IMR-90 (cell line): ENCODE measurements around the gene DPH6. TPM values are rescaled to one million over a fixed set of nuclear protein-coding genes. Genes with fewer than 3 reads are reported as not detected.

Source experiments
- ATAC-seq: fragments of 200-7000 bp; cut with Tn5 transposase; 2 replicates; pipeline ENCODE4 v1.9.1; 2020; ENCODE audit warnings: low read depth, mild to moderate bottlenecking, moderate library complexity
- BruUV-seq: library from RNA; stranded (reverse); fragments of 400-500 nt; replicated peaks from 2 replicates; lab custom pipeline; 2021; lab: Mats Ljungman, UMichigan
- CTCF ChIA-PET: fragments of 300-600 bp; formaldehyde crosslinking; extraction: SDS; loops from one replicate; lab custom pipeline; 2021; ENCODE audit warnings: antibody characterized with exemption; lab: Yijun Ruan, JAX
- POLR2A ChIA-PET: fragments of 300-600 bp; sonication (Branson Sonifier 250); formaldehyde crosslinking; loops from one replicate; lab custom pipeline; 2022; ENCODE audit warnings: antibody characterized with exemption; ENCODE audit not compliant: unreplicated experiment; lab: Charles Lee
- DNase-seq: peaks from one replicate; pipeline ENCODE4 v3.0.0; 2013
- H2AFZ ChIP-seq: replicated peaks from 2 replicates; pipeline ENCODE3; 2013; ENCODE audit warnings: low read length, mild to moderate bottlenecking; ENCODE audit not compliant: poor library complexity
- H2AK5ac ChIP-seq: 2 replicates; pipeline ENCODE4 v1.6.1; 2013; ENCODE audit warnings: low read depth, low read length, inconsistent platforms
- H2AK9ac ChIP-seq: replicated peaks from 2 replicates; pipeline ENCODE3; 2013; ENCODE audit warnings: mild to moderate bottlenecking, low read depth, low read length, moderate library complexity; ENCODE audit not compliant: poor library complexity
- H2BK120ac ChIP-seq: 2 replicates; pipeline ENCODE4 v1.6.1; 2013; ENCODE audit warnings: low read depth, low read length, inconsistent platforms
- H2BK15ac ChIP-seq: 3 replicates; pipeline ENCODE4 v1.6.1; 2013; ENCODE audit warnings: low read depth, low read length, inconsistent platforms
- H2BK20ac ChIP-seq: 2 replicates; pipeline ENCODE4 v1.6.1; 2013; ENCODE audit warnings: low read depth, mild to moderate bottlenecking, inconsistent platforms, low read length, moderate library complexity
- H2BK5ac ChIP-seq: 2 replicates; pipeline ENCODE4 v1.6.1; 2013; ENCODE audit warnings: mild to moderate bottlenecking, low read depth, low read length, inconsistent platforms; ENCODE audit not compliant: poor library complexity, severe bottlenecking
- H3K14ac ChIP-seq: replicated peaks from 2 replicates; pipeline ENCODE4 v1.6.1; 2013; ENCODE audit warnings: low read depth, low read length, inconsistent platforms
- H3K18ac ChIP-seq: 2 replicates; pipeline ENCODE4 v1.6.1; 2013; ENCODE audit warnings: low read depth, low read length, control low read depth
- H3K23ac ChIP-seq: 2 replicates; pipeline ENCODE4 v1.6.1; 2013; ENCODE audit warnings: low read depth, low read length, inconsistent platforms
- H3K27ac ChIP-seq: 2 replicates; pipeline ENCODE4 v1.5.1; 2013; ENCODE audit warnings: mild to moderate bottlenecking, control low read depth, low read length; ENCODE audit not compliant: insufficient read depth
- H3K27me3 ChIP-seq: 2 replicates; pipeline ENCODE4 v1.6.1; 2013; ENCODE audit warnings: low read length; ENCODE audit not compliant: control insufficient read depth, insufficient read depth
- H3K36me3 ChIP-seq: 2 replicates; pipeline ENCODE4 v1.6.1; 2013; ENCODE audit warnings: low read length, mixed read lengths; ENCODE audit not compliant: control insufficient read depth, insufficient read depth
- H3K4ac ChIP-seq: 2 replicates; pipeline ENCODE4 v1.6.1; 2013; ENCODE audit warnings: low read depth, low read length, inconsistent platforms
- H3K4me1 ChIP-seq: 2 replicates; pipeline ENCODE4 v1.6.1; 2013; ENCODE audit warnings: low read length, mixed read lengths; ENCODE audit not compliant: control insufficient read depth, insufficient read depth
- H3K4me2 ChIP-seq: 2 replicates; pipeline ENCODE4 v1.6.1; 2013; ENCODE audit warnings: low read depth, mild to moderate bottlenecking, control low read depth, low read length, moderate library complexity
- H3K4me3 ChIP-seq: 2 replicates; pipeline ENCODE4 v1.5.1; 2013; ENCODE audit warnings: low read depth, mild to moderate bottlenecking, control low read depth, low read length, moderate library complexity; ENCODE audit not compliant: insufficient read depth
- H3K56ac ChIP-seq: 2 replicates; pipeline ENCODE4 v1.6.1; 2013; ENCODE audit warnings: low read length, inconsistent platforms; ENCODE audit not compliant: insufficient read depth; ENCODE audit errors: extremely low read depth
- H3K79me1 ChIP-seq, 2 experiments: 2 replicates each; pipeline ENCODE4 v1.6.1; 2013; ENCODE audit warnings: low read length in 2 of 2, inconsistent platforms in 1 of 2, low read depth in 1 of 2
- H3K9ac ChIP-seq: 2 replicates; pipeline ENCODE4 v1.6.1; 2013; ENCODE audit warnings: low read depth, low read length, control low read depth
- H3K9me1 ChIP-seq: 2 replicates; pipeline ENCODE4 v1.6.1; 2013; ENCODE audit warnings: low read length, inconsistent platforms; ENCODE audit not compliant: insufficient read depth
- H3K9me3 ChIP-seq: 2 replicates; pipeline ENCODE4 v1.6.1; 2013; ENCODE audit warnings: low read length; ENCODE audit not compliant: control insufficient read depth, insufficient read depth
- H4K20me1 ChIP-seq: 2 replicates; pipeline ENCODE4 v1.6.1; 2013; ENCODE audit warnings: low read length, inconsistent platforms; ENCODE audit not compliant: insufficient read depth
- H4K5ac ChIP-seq: 2 replicates; pipeline ENCODE4 v1.6.1; 2013; ENCODE audit warnings: mild to moderate bottlenecking, low read depth, low read length, control low read depth
- H4K8ac ChIP-seq, 2 experiments: 2 replicates each; pipeline ENCODE4 v1.6.1; 2013; ENCODE audit warnings: low read depth in 2 of 2, low read length in 2 of 2, control low read depth in 1 of 2, inconsistent platforms in 1 of 2
- H4K91ac ChIP-seq: 2 replicates; pipeline ENCODE4 v1.6.1; 2013; ENCODE audit warnings: low read depth, low read length, inconsistent platforms; ENCODE audit not compliant: insufficient read depth
- CTCF ChIP-seq: conservative IDR thresholded peaks from 2 replicates; pipeline ENCODE4 v1.5.1; 2012; ENCODE audit warnings: mild to moderate bottlenecking, low read depth, low read length, improper control_type of control experiment
- MAFK ChIP-seq: IDR thresholded peaks from 2 replicates; pipeline ENCODE4 v1.6.1; 2012; ENCODE audit warnings: low read depth, low read length, improper control_type of control experiment
- RAD21 ChIP-seq: IDR thresholded peaks from 2 replicates; pipeline ENCODE4 v1.6.1; 2012; ENCODE audit warnings: low read length, improper control_type of control experiment
- RCOR1 ChIP-seq: IDR thresholded peaks from 2 replicates; pipeline ENCODE4 v1.6.1; 2012; ENCODE audit warnings: mild to moderate bottlenecking, low read length, improper control_type of control experiment; ENCODE audit not compliant: insufficient replicate concordance
- RFX5 ChIP-seq: IDR thresholded peaks from 2 replicates; pipeline ENCODE4 v1.8.0; 2012; ENCODE audit warnings: low read depth, mild to moderate bottlenecking, low read length, moderate library complexity
- WGBS, 2 experiments: methylation state at CpG; one replicate each; pipeline versions ENCODE4 v1.1.5 to v1.1.7; 2013; ENCODE audit warnings: missing lambda C conversion rate in 2 of 2; ENCODE audit not compliant: insufficient read length in 1 of 2; ENCODE audit errors: extremely low coverage in 2 of 2; 5-methylcytosine and 5-hydroxymethylcytosine counted together
- dilution Hi-C: fragments of 300-500 bp; cut with HindIII; formaldehyde crosslinking; loops from one replicate; pipeline ENCODE4 v1.14.3; 2018; ENCODE audit warnings: low sequenced_read_pairs; ENCODE audit not compliant: unreplicated experiment
- in situ Hi-C: fragments of 300-500 bp; cut with MboI; formaldehyde crosslinking; loops from 3 replicates; pipeline ENCODE4 v1.14.3; 2019; ENCODE audit warnings: low sequenced_read_pairs, inconsistent platforms, mixed read lengths
- intact Hi-C: fragments of 100-400 bp; cut with micrococcal nuclease; formaldehyde crosslinking; loops from 2 replicates; pipeline ENCODE4 v1.10.0; 2022
- polyA plus RNA-seq, 3 experiments: library from polyadenylated mRNA; depleted of rRNA; stranded (reverse); fragments of >200 nt; gene quantifications; 2 replicates each; pipeline ENCODE4 v1.2.3, GENCODE V29; 2012; ENCODE audit warnings: low replicate concordance in 1 of 3
- total RNA-seq: library from RNA; depleted of rRNA; stranded (reverse); fragments of >200 nt; gene quantifications from 2 replicates; pipeline ENCODE4 v1.2.3, GENCODE V29; 2012

Gene DPH6
- total and polyA plus RNA-seq, 2 of the 4 experiments (the other 2 are of a cell fraction), result 6.1 to 8.1 TPM

GRCh38 chr15:35437157-35437556, 108.8 kb downstream of the DPH6 start:
- in situ Hi-C loops, result loop anchor here (5.0 kb wide), 1 partner anchor 50 kb away; no protein-coding TSS in a partner anchor
- 0 out of 2 replicates have a peak, but pooled peaks cover 1% of the 10 kb centered on the region for H3K36me3 ChIP-seq
- peaks cover 3% of the 10 kb centered on the region; the same call in 1 of the 2 replicates for H3K4me1 ChIP-seq
- POLR2A ChIA-PET, result no interaction called here
- H2AFZ ChIP-seq, result no peak overlapping the region
- no peak overlapping the region for H3K27ac ChIP-seq
- H4K8ac ChIP-seq, result no peak overlapping the region
- no peak overlapping the region for H3K23ac ChIP-seq
- CTCF ChIA-PET, result interaction anchor here (0.6 to 1.1 kb wide), 2 partner anchors 149 to 176 kb away, joined by 3 read pairs; no protein-coding TSS in a partner anchor
- no peak overlapping the region for H2BK15ac ChIP-seq
- 0 out of 2 replicates have a peak, but pooled peaks cover 3% of the 10 kb centered on the region for H3K9me1 ChIP-seq
- no peak overlapping the region; the same call in 1 of the 2 replicates for H2AK5ac ChIP-seq
- H3K18ac ChIP-seq, result no peak overlapping the region
- no peak overlapping the region for H4K5ac ChIP-seq
- H2BK120ac ChIP-seq, result peak overlapping the region; percentile 16; the same call in 1 of the 2 replicates
- TF ChIP-seq CTCF (peak; percentile 38), MAFK (no peak), RAD21 (peak; percentile 10; the same call in 1 of the 2 replicates), RCOR1 (no peak), RFX5 (no peak)
- no peak overlapping the region for H3K56ac ChIP-seq
- H3K4ac ChIP-seq, result 0 out of 2 replicates have a peak overlapping the region, but pooled peaks have one; percentile 13
- dilution Hi-C loops, result no loop called here
- whole genome bisulfite sequencing, 2 experiments, result 100% methylated on average over 2 of the region's 5 CpGs; no CpG with 5 or more reads in 1 of the 2 experiments
- ATAC-seq (peak; percentile 44), DNase-seq (peak; percentile 23)
- no peak overlapping the region for H3K4me2 ChIP-seq
- H3K9me3 ChIP-seq, result 0 out of 2 replicates have a peak, but pooled peaks cover 2% of the 10 kb centered on the region
- intact Hi-C loops, result no loop called here
- BruUV-seq, result no TSS peak
- H2BK5ac ChIP-seq, result no peak overlapping the region
- H3K14ac ChIP-seq, result no peak overlapping the region
- H4K91ac ChIP-seq, result no peak overlapping the region; the same call in 1 of the 2 replicates
- peak overlapping the region; percentile 51 for H2AK9ac ChIP-seq
- H3K4me3 ChIP-seq, result no peak overlapping the region
- no peaks in the 10 kb centered on the region for H4K20me1 ChIP-seq
- no peak overlapping the region for H3K9ac ChIP-seq
- no peaks in the 10 kb centered on the region for H3K27me3 ChIP-seq
- H2BK20ac ChIP-seq, result no peak overlapping the region; the same call in 1 of the 2 replicates
- H3K79me1 ChIP-seq, result no peaks in the 10 kb centered on the region
